ENCODE measurements around the gene FYTTD1.

FYTTD1 gene

DNA sequence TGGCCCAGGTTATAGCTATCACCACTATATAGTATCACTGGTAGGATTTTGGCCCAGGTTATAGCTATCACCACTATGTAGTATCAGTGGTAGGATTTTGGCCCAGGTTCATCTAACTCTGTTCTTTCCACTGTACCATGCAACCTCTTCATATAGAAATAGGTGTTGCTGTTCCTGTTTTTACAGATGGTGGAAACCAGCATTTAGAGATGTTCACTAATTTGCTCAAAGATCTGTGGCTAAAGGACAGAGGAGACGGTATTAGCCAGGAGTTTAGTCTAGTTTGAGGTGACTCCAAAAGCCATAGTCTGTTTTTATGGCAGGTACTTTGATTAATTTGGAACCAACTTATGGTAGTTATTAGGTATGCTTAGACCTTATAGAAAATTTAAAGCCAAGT lies 44.4 kb downstream of the FYTTD1 start:
- DNase-seq: no peak

DNA sequence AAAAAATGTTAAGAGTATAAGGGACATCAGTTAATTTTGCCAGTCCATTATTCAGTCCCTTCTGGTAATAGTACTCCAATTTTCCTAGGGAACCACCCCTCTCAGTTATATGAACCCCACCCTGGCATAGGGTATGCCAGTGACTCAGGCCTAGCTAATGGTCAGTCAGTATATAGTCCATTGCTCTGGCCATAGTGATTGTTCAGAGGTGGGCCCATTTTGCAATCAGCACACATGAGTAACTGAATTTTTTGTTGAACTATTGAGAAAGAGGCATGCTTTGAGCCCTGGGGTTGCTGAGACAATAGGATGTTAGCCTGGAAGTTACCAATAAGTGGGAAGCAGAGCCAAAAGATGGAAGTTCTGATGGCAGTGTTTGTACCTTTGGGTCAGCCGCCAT lies 45.5 kb downstream of the FYTTD1 start:
- no peak for DNase-seq

DNA sequence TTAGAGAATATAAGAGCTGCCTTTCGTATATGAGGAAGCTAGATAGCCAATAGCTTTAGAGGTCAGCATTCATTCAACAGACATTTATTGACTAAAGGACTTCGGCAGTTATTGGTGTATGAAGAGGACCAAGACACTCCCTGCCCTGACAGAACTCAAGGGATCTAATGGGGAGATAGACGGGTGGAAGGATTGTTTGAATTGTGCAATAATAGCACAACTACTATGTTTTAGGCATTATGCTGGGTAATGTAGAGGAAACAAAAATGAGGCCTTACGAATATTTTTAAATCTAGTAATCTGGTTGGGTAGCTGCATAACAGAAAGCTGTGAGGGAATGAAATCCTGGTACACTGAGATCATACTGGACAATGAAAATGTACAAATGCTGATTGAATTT lies 46.4 kb downstream of the FYTTD1 start:
- DNase-seq: no peak

DNA sequence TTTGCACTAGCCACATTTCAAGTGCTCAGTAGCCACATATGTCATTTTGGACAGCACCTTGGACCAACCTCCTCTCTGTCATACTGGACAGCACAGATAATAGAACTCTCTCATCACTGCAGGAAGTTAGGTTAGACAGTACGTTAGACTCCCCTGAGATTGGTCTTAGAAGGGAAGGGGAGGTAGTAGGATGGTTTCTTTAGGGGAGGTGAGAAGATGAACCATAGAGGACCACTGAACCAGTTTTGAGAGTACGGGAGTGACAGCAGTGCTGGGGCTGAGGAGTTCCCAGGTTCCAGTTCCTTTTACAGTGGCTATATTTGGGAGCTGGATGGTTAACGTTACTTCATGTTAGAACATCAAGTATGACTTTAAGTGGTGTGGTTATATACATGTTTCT lies 49.2 kb downstream of the FYTTD1 start:
- DNase-seq: no peak

DNA sequence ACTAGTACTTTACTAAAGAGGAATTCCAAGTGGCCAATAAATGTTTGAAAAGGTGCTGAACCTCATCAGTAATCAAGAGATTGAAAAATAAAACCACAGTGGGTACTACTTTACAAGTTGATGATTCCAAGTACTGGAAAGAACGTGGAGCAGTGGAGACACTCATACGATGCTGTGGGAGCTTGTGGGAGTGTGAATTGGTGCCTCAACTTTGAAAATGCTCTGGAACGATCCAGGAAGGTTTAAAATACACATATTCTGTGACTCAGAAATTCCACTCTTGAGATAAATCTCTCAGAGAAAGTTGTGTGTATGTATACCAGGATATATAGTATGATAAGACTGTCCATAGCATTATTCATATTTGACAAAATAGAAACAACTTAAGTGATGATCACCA lies 50.7 kb downstream of the FYTTD1 start:
- DNase-seq: no peak

DNA sequence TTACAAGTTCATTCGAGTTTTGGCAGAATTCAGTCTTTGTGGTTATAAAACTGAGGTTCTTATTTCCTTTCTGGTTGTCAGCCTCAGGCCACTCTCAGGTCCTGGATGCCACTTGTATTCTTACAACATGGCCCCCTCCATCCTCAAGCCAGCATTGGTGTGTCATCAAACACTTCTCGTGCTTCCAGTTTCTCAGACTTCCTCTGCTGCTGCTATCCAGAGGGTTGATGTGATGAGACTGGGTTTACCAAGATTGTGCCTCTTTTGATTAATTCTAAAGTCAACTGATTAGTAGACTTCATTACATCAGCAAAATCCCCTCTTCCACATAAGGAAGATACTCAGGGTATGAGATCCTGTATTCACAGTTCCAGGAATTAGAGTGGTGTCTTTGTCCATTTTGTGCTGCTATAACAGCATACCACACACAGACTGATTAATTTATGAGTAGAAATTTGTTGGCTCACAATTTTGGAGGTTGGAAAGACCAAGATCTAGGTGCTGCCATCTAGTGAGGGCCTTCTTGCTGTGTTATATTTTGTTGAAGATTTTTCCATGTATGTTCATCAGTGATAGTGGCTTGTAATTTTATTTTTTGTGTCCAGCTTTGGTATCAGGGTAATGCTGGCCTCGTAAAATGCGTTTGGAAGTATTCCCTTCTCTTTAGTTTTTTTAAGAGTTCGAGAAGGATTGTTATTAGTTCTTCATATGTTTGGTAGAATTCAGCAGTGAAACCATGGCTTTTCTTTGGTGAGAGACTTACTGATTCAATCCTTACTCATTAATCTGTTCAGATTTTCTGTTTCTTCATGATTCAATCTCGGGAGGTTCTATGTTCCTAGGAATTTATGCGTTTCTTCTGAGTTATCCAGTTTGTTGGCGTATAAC lies 52.5 kb downstream of the FYTTD1 start:
- no peak for DNase-seq

DNA sequence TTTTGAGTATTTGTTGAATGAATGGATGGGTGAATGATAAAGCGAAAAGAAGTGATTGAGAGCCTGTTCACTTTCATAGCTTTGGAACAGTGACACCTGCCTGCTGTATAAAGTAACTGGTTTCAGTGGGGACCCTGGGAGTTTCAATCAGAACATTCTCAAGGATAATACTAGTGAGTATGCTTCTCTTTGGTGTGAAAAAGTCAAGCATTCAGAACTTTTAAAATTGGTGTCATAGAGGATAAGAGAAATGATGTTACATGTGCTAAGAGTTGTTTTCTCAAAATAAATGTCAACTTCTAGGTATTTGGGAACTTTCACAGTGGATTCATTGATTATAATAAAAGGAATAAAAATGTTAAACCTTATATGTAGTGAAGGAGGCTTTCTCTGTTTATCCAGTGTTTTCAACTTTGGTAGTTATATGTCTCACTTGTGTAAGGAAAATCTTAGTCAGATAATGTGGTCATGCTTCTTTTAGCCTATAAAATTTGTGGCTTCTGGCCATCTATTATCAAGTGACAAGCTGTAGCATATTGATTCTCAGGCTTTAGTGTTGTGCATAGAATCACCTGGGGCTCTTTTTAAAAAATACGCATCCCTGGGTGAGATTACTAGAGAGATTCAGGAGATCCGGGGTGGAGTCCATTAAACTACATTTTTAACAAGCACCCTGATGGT lies 53.2 kb downstream of the FYTTD1 start:
- no peak for DNase-seq

DNA sequence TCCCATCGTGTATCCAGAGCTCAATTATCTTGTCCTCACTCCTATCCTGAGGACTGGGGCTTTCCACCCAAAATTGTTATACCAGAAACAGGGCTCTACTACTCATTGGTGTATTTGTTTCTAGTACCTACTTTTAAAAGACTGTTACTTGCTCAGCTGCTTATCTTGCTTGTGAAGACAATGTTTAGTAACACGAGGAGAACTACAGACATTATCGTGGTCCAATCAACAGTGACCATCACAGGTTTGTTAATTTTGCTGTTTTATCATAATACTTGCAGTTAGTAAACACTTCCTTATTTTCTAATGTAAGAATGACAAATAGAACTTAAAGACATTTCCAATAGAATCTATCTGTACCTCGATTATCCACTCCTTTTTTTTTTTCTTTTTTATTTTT lies 54.8 kb downstream of the FYTTD1 start:
- DNase-seq: no peak

DNA sequence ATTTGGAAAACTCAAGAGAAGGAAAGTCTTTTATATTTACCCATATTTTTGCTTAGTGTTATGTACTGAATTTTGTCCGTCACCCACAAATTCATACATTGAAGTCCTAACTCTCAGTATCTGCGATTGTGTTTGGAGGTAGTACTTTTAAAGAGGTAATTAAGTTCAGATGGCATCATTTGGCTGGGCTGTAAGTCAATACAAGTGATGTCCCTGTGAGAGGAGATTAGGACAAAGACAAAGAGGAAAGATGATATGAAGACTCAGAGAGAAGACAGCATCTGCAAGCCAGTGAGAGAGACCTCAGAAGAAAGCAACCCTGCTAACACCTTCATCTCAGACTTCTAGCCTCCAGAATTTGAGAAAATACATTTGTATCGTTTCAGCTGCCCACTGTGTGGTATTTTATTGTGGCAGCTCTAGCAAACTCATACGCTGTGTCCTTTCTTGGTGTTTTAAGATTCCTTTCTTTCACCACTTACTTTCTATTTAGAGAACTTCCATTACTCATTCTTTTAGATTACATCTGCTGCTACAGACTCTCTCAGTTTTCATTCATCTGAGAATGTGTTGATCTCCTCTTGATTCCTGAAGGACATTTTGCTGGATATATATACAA lies 58.4 kb downstream of the FYTTD1 start:
- no peak for DNase-seq

DNA sequence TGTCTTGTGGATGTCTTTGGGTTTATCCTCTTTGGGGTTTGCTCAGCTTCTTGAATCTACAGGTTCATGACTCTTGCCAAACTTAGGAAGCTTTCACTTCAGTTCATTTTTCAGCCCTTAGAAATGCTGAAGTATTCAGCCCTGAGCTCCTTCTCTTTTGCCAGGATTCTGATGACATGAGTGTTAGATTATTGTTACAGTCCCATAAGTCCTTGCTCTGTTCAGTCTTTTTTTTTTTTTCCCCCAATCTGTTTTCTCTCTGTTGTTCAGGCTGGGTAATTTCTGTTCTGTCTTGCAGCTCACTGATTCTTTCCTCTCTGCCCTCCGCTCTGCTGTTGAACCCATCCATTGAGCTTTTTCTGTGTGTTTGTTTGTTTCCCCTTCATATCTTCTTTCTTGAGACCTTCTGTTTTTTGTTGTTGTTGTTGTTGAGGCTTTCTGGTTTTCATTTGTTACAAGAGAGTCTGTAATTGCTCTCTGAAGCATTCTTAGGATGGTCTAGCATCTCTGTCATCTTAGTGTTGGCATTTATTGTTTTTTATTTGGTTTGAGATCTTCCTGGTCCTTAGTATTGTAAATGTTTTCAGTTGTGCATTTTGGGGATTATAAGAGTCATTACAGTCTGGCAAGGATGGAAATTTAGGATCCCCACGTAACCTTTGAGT lies 59.8 kb downstream of the FYTTD1 start:
- DNase-seq: no peak

DNA sequence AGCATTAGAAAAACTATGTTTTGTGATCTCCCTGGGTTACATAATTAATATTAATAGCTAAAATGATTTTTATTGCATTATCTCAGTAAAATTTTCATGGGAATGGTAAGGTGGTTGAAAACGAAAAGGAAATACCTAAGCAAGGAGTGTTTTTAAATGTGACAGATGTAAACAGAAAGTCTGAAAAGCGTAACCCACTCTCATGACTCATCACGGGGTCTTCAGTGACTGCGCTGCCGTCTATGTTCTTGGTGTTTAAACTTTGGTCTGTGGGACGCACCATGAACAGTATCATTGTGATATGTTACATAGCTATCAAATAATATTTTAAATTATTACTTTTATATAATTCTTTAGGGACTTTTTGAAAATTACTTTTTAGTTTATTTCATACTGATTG lies 61.2 kb downstream of the FYTTD1 start:
- no peak for DNase-seq

DNA sequence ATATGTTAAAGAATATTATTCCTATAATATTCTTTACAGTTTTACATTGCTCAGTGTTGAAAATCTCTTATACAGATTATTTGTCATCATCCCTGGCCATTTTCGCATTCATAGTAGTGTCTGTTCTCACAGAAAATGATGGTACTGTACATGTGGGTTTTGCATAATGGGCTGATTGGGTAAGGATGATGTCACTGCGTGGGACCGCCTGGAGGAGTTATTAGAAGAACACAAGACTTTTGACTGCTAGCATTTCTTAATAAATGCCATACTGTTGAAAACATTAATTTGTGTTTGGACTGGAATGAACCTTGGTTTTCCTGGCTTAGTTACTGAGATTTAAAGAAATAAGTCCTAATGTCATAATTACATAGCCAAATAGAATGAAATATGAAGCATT lies 61.7 kb downstream of the FYTTD1 start:
- DNase-seq: no peak

DNA sequence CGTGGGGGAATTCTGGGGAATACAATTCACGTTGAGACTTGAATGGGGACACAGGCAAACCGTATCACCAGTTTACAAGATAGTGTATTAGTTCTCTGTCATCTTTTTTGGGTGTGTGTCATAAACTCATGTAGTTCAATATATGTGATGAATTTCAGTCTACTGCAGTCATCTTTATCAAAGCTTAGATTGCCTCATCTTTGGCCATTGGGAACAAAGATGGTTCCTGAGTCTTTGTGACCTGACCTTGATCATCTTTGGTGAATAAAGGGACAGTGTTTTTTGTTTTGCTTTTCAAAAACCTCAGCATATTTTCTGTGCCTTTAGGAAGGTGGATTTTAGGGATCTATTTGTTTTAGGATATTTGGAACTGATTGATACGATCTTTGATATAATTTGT lies 64.7 kb downstream of the FYTTD1 start:
- DNase-seq: no peak

DNA sequence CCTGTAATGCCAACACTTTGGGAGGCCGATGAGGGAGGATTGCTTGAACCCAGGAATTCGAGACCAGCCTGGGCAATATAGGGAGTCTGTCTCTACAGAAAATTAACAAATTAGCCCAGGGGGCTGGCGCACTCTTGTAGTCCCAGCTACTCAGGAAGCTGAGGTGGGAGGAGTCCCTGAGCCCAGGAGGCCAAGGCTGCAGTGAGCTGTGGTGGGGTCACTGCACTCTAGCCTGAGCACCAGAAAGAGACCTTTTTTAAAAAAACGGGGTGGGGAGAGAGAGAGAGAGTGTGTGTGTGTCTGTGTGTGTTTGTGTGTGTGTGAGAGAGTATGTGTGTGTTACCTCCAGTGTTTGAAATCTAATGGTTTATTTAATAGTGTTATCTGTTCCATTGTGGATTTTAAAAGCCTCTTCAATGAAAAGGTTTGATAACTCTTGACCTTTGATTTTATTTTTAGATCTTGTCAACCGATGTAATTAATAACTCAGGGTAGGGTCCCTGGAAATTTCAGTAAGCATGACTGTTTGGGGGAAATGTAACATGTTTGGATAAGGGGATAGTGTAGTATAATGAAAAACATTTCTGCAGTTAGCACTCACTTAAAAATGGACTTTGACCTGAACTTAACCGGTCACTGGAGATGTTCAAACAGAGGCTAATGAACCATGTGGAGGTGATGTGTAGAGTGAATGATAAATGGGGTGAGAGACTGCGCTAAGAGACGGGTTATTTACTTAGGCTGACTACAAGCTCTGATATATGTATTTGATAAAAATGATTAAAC lies 71.1 kb downstream of the FYTTD1 start:
- DNase-seq: no peak

DNA sequence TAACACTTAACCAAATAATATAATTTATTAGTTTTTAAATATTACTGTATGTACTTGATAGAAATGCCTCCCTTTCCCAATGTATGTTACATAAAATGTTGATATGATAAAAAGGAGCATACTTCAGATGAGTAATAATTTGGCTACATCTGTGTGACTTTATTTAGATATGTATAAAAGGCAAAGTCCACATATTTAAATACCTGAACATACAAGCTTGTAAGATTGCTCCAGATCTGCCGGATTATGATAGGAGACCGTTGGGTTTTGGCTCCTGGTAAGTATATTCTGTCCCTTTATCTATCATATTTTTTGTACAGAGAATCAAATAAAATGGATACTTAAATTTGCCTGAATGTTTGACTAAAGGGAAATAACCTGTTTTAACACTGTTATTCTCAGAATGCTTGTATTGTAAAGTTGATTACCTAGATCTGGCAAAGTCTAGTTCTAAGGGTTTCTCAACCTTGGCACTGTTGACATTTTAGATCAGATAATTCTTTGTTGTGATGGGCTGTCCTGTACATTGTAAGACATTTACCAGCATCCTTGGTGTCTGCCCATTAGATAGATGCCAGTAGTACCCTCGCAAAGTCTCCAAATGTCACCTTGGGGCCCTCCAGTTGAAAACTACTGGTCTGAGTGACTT lies 79.8 kb downstream of the FYTTD1 start:
- no peak for DNase-seq

DNA sequence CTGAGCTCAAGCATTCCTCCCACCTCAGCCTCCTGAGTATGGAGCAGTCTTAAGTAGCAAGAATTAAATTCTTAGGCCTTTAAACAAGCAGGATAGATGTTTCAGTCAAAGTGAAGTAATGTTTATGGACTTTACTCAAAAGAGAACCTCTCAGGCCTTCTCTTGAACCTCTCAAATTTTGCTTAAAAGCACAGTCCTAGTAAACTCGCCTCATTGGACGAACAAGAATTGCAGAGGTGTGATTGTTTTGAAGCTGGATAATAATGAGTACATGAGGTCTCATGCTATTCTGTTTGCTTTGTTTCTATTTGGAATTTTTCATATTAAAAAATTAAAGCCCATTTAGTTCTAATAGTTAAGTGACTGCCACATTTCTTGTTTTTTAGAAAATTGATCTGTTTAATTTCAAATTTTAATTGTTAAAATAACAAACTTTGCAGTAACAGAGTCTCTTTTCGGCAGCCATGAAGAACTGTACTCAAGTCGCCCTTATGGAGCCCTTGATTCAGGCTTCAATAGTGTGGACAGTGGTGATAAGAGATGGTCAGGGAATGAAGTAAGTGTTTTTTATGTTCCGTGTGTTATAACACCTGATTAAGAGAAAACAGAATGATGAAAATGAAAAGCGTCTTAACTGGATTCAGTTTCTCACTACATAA lies 80.8 kb downstream of the FYTTD1 start:
- no peak for DNase-seq

DNA sequence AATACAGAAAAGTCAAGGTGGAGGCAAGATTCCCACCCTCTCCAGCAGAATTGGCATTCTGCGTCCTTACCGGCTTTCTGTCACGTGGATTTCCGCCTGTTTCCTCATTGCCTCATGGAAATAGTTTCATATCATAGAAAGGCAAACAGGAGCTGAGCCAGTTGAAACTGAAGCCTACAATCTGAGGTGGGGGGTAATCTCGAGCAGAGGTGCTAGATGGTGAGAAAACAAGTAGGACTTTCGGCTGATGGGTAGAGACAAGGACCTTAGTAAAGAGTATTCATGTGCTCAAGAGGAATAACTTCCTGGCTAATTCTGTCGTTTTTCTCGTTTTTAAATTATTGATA lies 81.3 kb downstream of the FYTTD1 start:
- no peak for DNase-seq

DNA sequence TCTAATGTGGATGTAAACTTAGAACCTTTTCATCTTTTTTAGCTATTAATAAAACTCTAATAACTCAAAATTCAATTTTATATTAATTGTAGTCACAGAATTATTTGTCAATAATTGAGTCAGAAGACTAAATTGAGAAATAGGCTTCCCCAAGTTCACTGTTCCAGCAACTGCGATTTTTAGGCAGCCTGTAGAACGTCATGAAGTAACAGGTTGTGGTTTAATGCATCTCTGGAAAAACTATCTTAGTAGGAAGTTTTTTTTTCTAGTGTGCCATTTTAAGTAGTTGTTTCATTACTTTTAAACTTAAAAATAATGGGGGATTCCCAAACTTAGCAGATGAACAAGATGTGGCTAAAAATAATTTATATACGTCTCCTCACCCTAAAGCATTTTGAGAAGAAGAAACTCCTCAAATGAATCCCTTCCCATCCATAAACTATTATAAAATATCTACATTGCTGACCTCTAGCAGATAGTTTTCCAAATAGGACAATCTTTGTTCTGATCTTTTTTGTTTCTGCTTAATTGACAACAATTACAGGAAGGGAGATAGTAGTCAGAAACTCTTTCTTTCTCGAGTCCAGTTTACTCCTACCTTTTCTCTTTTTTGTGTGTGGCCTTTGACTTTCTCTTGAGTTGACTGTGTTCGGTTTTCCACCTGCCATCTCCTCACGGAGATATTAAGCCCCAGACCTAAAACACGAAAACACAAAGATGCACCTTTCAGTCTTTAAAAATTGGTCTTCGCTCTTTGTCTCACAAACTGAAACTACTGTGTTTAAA lies 84.4 kb downstream of the FYTTD1 start:
- no peak for DNase-seq

DNA sequence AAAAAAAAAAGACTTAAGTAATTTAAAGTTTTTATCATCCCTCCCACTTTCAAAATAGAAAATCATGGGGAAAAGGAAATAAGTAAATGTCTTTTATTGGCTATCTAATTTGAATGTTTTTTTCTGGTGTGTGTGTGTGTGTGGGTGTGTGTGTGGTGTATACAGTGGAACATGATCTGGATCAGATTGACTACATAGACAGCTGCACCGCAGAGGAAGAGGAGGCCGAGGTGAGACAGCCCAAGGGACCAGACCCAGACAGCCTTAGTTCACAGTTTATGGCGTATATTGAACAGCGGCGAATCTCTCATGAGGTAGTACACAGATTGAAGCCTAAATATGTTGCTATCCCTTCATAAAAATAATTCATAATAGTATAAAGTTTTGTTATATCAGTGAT lies 85.8 kb downstream of the FYTTD1 start:
- no peak for DNase-seq

DNA sequence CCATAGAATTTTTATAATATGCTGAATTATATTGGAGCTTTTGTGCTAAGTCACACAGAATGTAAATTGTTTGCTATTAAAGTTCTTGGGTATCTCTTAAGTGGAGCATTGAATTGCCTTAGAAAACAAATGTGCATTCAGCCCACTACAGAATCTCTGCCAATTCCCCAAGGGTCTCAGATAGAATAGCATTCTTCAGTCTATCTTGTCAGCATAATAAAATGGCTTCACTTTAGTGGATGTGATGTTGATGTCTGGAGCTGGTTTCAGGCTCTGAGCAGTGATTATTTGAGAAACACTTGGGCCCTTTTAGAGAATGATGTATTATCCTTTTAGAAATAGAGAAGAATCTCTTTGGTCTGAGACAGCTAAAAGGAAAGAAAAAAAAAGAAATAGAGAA lies 86.6 kb downstream of the FYTTD1 start:
- no peak for DNase-seq
